ENCODE results near the gene SEC14L5.

Gene SEC14L5

DNA sequence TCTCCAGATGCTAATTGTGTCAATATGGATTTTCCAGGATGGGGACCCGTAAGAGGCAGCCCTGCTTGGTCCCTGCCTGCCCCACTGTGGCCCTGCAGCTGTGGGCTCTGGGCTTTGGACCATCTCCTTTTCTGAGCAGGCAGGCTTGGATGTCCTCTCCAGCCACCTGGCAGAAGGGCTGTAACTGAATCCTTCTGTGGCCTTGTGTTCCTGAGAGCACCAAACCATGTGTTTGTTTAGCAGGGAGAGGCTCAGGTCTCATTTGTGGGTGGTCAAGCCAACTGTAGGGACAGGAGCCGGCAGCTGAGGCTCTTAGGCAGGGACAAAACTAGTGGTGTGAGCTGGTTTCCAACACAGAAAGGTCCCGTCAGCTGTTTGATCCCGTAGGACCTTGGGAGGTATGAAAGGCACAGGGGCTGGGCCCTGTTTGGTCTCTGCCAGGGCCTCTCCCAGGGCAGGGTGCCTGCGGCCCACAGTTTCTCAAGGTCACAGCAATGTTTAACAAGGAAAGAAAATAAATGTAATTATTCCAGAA, 18.5 kb downstream of the SEC14L5 start:
- no peaks in the 10 kb centered on the region for H3K4me1 ChIP-seq (ENCODE audit: control insufficient read depth, insufficient read depth, low read length)
- no peak for DNase-seq (ENCODE audit: low read depth)
- peaks cover 22% of the 10 kb centered on the region for H3K27me3 ChIP-seq (replicated peaks; ENCODE audit: control insufficient read depth, insufficient read depth, low read length)
- H3K4me3 ChIP-seq (ENCODE audit: low read length) = no peak overlapping the region
- no peaks in the 10 kb centered on the region for H3K9me3 ChIP-seq (ENCODE audit: control insufficient read depth, low read length)
- no peaks in the 10 kb centered on the region for H3K36me3 ChIP-seq (ENCODE audit: control insufficient read depth, insufficient read depth, low read length, severe bottlenecking)
- no peak overlapping the region for H3K9ac ChIP-seq (ENCODE audit: low read length)

- Histone ChIP-seq H3K27me3 (replicated peaks; ENCODE audit: control insufficient read depth, insufficient read depth, low read length) (peaks cover 24% of the 10 kb centered on the region), H3K9ac (ENCODE audit: low read length) (no peak overlapping the region), H3K9me3 (ENCODE audit: control insufficient read depth, low read length) (peaks cover 3% of the 10 kb centered on the region), H3K4me3 (ENCODE audit: low read length) (no peak overlapping the region), H3K4me1 (ENCODE audit: control insufficient read depth, insufficient read depth, low read length) (no peaks in the 10 kb centered on the region), H3K36me3 (ENCODE audit: control insufficient read depth, insufficient read depth, low read length, severe bottlenecking) (no peaks in the 10 kb centered on the region)
- DNase-seq (ENCODE audit: low read depth) = no peak
These were observed 21.0 kb downstream of the SEC14L5 start for GRCh38 chr16:4979164-4979563.

GRCh38 chr16:4979736-4980660, 21.9 kb downstream of the SEC14L5 start:
- Histone ChIP-seq H3K9ac (ENCODE audit: low read length) (no peak overlapping the region), H3K4me1 (ENCODE audit: control insufficient read depth, insufficient read depth, low read length) (no peaks in the 10 kb centered on the region), H3K36me3 (ENCODE audit: control insufficient read depth, insufficient read depth, low read length, severe bottlenecking) (no peaks in the 10 kb centered on the region), H3K9me3 (ENCODE audit: control insufficient read depth, low read length) (peaks cover 5% of the 10 kb centered on the region), H3K27me3 (replicated peaks; ENCODE audit: control insufficient read depth, insufficient read depth, low read length) (peaks cover 24% of the 10 kb centered on the region), H3K4me3 (ENCODE audit: low read length) (no peak overlapping the region)
- DNase-seq (ENCODE audit: low read depth) = no peak

DNA sequence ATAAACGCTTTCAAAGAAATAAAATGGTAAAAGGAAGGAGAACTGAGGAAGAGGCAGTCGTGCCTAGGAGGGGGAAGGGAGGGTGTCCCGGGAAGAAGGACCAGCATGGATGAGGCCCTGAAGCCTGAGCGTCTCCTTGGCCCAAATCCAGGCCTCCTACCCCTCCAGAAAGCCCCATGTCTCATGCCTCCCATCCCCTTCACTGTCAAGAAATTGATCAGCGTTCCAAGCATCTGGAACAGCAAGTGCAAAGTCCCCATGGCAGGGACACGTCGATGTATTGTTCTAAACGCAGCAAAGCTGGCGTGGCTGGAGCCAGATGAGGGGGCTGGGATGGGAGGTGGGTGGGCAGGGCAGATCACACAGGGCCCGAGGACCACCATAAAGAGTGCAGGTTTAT, 22.6 kb downstream of the SEC14L5 start:
- H3K9ac ChIP-seq (ENCODE audit: low read length) = no peak overlapping the region
- peaks cover 24% of the 10 kb centered on the region for H3K27me3 ChIP-seq (replicated peaks; ENCODE audit: control insufficient read depth, insufficient read depth, low read length)
- H3K9me3 ChIP-seq (ENCODE audit: control insufficient read depth, low read length) = peaks cover 5% of the 10 kb centered on the region
- DNase-seq (ENCODE audit: low read depth) = no peak
- no peak overlapping the region for H3K4me3 ChIP-seq (ENCODE audit: low read length)
- H3K4me1 ChIP-seq (ENCODE audit: control insufficient read depth, insufficient read depth, low read length) = no peaks in the 10 kb centered on the region
- no peaks in the 10 kb centered on the region for H3K36me3 ChIP-seq (ENCODE audit: control insufficient read depth, insufficient read depth, low read length, severe bottlenecking)

GRCh38 chr16:4981473-4981872, 23.3 kb downstream of the SEC14L5 start:
- Histone ChIP-seq H3K9me3 (ENCODE audit: control insufficient read depth, low read length) (peaks cover 9% of the 10 kb centered on the region), H3K4me1 (ENCODE audit: control insufficient read depth, insufficient read depth, low read length) (no peaks in the 10 kb centered on the region), H3K27me3 (replicated peaks; ENCODE audit: control insufficient read depth, insufficient read depth, low read length) (peaks cover 26% of the 10 kb centered on the region), H3K36me3 (ENCODE audit: control insufficient read depth, insufficient read depth, low read length, severe bottlenecking) (no peaks in the 10 kb centered on the region), H3K4me3 (ENCODE audit: low read length) (no peak overlapping the region), H3K9ac (ENCODE audit: low read length) (no peak overlapping the region)
- no peak for DNase-seq (ENCODE audit: low read depth)

DNA sequence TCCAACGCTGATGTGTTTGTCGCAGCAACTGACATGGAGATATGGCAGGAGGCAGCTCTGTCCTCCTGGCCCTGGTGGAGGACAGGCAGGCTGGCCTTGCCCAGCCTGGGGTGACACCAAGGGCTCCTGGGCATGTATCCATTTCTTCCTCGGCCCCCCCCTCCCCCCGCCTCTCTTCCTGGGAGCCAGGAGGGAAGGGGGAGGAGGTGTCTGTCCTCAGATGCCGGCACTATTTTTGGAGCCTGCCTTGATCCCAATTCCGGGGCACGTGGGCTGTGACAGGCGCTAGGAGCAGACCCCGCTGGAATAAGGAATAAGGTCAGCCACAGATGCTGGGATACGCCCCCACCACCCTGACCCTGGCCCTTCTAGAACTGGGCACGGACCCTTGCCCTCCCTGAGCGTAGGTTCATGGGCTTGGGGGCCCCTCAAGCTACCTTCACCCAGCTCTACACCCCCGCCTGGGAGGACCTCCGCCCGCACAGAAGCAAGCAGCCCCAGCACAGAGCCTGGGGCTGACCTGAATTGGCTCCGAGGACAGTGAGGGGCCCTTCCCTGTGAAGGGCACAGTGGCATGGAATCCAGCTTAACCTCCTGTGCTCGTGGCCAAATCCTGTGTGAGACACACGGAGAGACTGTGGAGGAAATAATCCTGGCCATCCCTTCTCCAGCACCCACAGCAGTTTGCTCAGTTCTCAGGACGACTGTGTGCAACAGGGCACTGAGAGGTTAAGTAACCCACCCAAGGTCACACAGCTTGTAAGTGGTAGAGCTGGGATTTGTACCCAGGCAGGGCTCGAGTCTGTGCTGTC, 24.1 kb downstream of the SEC14L5 start:
- Histone ChIP-seq H3K36me3 (ENCODE audit: control insufficient read depth, insufficient read depth, low read length, severe bottlenecking) (no peaks in the 10 kb centered on the region), H3K27me3 (replicated peaks; ENCODE audit: control insufficient read depth, insufficient read depth, low read length) (peaks cover 34% of the 10 kb centered on the region), H3K9ac (ENCODE audit: low read length) (no peak overlapping the region), H3K9me3 (ENCODE audit: control insufficient read depth, low read length) (peaks cover 16% of the 10 kb centered on the region), H3K4me1 (ENCODE audit: control insufficient read depth, insufficient read depth, low read length) (no peaks in the 10 kb centered on the region), H3K4me3 (ENCODE audit: low read length) (no peak overlapping the region)
- no peak for DNase-seq (ENCODE audit: low read depth)

DNA sequence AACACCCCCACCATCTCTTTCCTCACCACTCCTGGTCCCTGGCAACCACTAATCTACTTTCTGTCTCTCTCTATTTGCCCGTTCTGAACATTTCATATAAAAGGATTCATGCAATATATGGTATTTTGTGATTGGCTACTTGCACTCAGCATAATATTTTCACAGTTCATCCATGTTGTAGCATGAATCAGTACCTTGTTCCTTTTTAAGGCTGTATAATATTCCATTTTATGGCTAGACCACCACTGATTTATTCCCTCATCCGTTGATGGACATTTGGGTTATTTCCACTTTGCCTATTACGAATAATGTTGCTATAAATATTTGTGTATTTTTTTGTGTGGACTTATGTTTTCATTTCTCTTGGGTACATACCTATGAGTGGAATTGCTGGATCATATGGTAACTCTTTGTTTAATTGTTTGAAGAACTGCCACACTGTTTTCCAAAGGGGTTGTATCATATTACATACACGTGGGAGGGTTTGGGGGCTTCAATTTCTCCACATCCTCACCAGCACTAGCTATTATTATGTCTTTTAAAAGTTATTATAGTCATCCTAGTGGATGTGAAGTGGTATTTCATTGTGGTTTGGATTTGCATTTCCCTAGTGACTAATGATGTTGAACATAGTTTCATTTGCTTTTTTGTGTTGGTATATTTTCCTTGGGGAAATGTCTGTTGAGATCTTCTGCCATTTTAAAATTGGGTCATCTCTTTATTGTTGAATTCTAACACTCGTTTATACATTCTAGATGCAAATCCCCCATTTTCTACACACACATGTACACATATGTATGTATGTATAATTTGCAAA, 26.3 kb downstream of the SEC14L5 start:
- Histone ChIP-seq H3K4me1 (ENCODE audit: control insufficient read depth, insufficient read depth, low read length) (no peaks in the 10 kb centered on the region), H3K4me3 (ENCODE audit: low read length) (no peak overlapping the region), H3K27me3 (replicated peaks; ENCODE audit: control insufficient read depth, insufficient read depth, low read length) (peaks cover 41% of the 10 kb centered on the region), H3K9ac (ENCODE audit: low read length) (no peak overlapping the region), H3K36me3 (ENCODE audit: control insufficient read depth, insufficient read depth, low read length, severe bottlenecking) (no peaks in the 10 kb centered on the region), H3K9me3 (ENCODE audit: control insufficient read depth, low read length) (peaks cover 16% of the 10 kb centered on the region)
- DNase-seq (ENCODE audit: low read depth) = no peak

GRCh38 chr16:4987250-4987579, 29.1 kb downstream of the SEC14L5 start:
- no peak for DNase-seq (ENCODE audit: low read depth)
- Histone ChIP-seq H3K36me3 (ENCODE audit: control insufficient read depth, insufficient read depth, low read length, severe bottlenecking) (no peaks in the 10 kb centered on the region), H3K9me3 (ENCODE audit: control insufficient read depth, low read length) (peaks cover 16% of the 10 kb centered on the region), H3K4me1 (ENCODE audit: control insufficient read depth, insufficient read depth, low read length) (no peaks in the 10 kb centered on the region), H3K4me3 (ENCODE audit: low read length) (no peak overlapping the region), H3K9ac (ENCODE audit: low read length) (no peak overlapping the region), H3K27me3 (replicated peaks; ENCODE audit: control insufficient read depth, insufficient read depth, low read length) (peaks cover 29% of the 10 kb centered on the region)

- H3K9me3 ChIP-seq (ENCODE audit: control insufficient read depth, low read length) = peaks cover 16% of the 10 kb centered on the region
- peaks cover 29% of the 10 kb centered on the region for H3K27me3 ChIP-seq (replicated peaks; ENCODE audit: control insufficient read depth, insufficient read depth, low read length)
- DNase-seq (ENCODE audit: low read depth) = no peak
- H3K4me1 ChIP-seq (ENCODE audit: control insufficient read depth, insufficient read depth, low read length) = no peaks in the 10 kb centered on the region
- no peaks in the 10 kb centered on the region for H3K36me3 ChIP-seq (ENCODE audit: control insufficient read depth, insufficient read depth, low read length, severe bottlenecking)
- no peak overlapping the region for H3K4me3 ChIP-seq (ENCODE audit: low read length)
- H3K9ac ChIP-seq (ENCODE audit: low read length) = no peak overlapping the region
These were observed 29.6 kb downstream of the SEC14L5 start for GRCh38 chr16:4987580-4988374.

DNA sequence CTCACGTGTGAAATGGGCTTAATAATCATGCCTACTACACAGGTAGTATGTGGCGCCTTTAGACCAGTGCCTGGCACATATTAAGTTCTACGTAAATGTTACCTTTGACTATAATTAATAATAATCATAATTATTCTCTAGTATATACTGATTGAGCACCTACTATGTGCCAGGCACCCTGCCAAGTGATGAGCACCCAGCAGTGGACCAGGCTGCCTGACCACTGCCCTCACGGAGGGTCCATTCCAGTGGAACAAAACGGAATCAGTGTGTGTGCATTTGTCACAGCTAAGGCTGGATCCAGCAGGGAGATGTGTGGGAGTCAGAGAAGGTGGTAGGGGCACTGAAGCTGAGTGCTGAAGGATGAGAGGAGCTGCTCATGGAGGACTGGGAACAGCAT, 30.5 kb downstream of the SEC14L5 start:
- DNase-seq (ENCODE audit: low read depth) = no peak
- no peak overlapping the region for H3K4me3 ChIP-seq (ENCODE audit: low read length)
- H3K36me3 ChIP-seq (ENCODE audit: control insufficient read depth, insufficient read depth, low read length, severe bottlenecking) = no peaks in the 10 kb centered on the region
- peaks cover 29% of the 10 kb centered on the region for H3K27me3 ChIP-seq (replicated peaks; ENCODE audit: control insufficient read depth, insufficient read depth, low read length)
- no peaks in the 10 kb centered on the region for H3K4me1 ChIP-seq (ENCODE audit: control insufficient read depth, insufficient read depth, low read length)
- H3K9ac ChIP-seq (ENCODE audit: low read length) = no peak overlapping the region
- peaks cover 16% of the 10 kb centered on the region for H3K9me3 ChIP-seq (ENCODE audit: control insufficient read depth, low read length)
